ENCODE data around the gene RHEBL1. TPM values are rescaled to one million over a fixed set of nuclear protein-coding genes. Genes with fewer than 3 reads are reported as not detected.
"Not testable (repeated sequence)": the region's sequence is repeated elsewhere in the genome, so short reads cannot be mapped to it uniquely, and the experiment has no call there.

RHEBL1 gene
- polyA plus RNA-seq, 3 donors = 1.6 to 2.2 (median 2.1) TPM

- no peak for DNase-seq (ENCODE audit: extremely low read depth in 1 of 11, low read depth in 9 of 11, low spot score in 4 of 11)
Measured at GRCh38 chr12:49092086-49092815, 22.5 kb upstream of the RHEBL1 start.

DNA sequence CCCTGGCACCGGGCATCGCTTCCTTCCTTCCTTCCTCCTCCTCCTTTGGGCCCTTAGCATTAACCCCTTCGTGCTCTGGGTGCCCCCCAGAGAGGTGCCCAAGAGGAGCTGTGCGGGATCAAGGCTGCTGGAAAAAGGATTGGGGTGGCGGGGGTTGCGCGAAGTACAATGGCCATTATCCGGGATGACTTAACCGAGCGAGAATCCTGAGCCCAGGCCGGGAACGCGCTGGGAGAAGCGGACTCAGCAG, 22.0 kb upstream of the RHEBL1 start:
- DNase-seq (ENCODE audit: extremely low read depth in 1 of 11, low read depth in 9 of 11, low spot score in 4 of 11) = no peak

- no peak for DNase-seq (ENCODE audit: extremely low read depth in 1 of 11, low read depth in 9 of 11, low spot score in 4 of 11)
Measured at GRCh38 chr12:49091056-49091835, 21.5 kb upstream of the RHEBL1 start.

GRCh38 chr12:49089821-49090773, 20.3 kb upstream of the RHEBL1 start:
- no peak for DNase-seq (ENCODE audit: extremely low read depth in 1 of 11, low read depth in 9 of 11, low spot score in 4 of 11)

DNA sequence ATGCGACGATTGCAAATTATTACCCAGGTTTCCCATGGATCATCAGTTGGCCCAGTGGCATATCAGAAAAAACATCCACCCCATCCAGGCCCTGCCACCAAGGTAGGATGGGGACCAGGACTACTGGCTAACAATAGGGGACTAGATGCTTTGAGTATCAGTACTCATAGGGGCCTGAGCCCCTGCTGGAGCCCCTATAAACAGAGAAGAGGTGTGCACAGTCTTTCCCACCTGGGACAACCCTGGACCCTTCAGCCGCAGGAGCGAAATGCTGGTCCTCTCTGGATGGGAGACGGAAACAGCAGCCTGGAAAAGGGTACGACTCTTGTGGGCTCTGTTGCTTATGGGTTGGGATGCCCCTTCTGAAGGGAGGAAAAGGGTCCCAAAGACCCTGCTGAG, 19.2 kb upstream of the RHEBL1 start:
- no peak for DNase-seq (ENCODE audit: extremely low read depth in 1 of 11, low read depth in 9 of 11, low spot score in 4 of 11)

DNA sequence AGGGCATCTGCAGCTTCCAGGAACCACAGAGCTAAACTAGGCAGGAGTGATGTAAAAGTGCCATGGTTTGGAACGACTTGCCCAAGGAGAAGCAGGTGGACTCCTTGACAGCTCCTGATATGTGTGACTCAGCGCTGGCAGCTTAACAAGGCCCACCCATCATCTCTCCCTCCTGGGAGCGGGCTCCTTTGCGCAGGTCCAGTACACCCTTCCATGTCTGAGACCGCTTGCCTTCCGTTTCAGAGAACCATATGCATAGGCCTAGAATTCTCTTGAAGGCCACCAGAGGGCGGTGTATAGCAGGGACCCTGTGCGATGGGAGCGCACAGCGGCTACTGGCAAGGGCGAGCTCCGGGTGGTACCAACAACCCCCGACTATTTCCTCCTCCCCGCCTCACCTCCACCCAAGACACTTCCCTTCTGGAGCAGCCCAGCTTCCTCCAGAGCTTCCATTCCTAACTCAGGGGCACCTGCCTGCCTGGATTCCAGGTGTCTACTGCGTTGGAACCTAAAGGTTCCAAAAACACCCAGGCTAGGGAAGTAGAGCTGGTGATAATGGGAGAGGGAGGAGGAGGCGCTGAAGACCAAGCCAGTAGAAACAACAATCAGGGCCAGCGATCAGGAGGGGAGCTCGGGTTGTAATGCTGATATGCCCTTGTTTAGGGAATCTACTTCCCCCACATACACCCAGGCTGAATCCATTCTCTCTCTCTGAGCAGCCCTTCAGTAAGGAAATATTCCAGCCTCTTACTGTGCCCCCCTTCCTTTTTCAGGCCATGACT, 18.6 kb upstream of the RHEBL1 start:
- DNase-seq (ENCODE audit: extremely low read depth in 1 of 11, low read depth in 9 of 11, low spot score in 4 of 11) = peak in 5 of 11 donors; percentile 67 to 84 (median 74)

- DNase-seq (ENCODE audit: extremely low read depth in 1 of 11, low read depth in 9 of 11, low spot score in 4 of 11) = no peak
Measured at GRCh38 chr12:49086116-49086515, 16.3 kb upstream of the RHEBL1 start.

GRCh38 chr12:49084438-49084837, 14.7 kb upstream of the RHEBL1 start:
- DNase-seq (ENCODE audit: extremely low read depth in 1 of 11, low read depth in 9 of 11, low spot score in 4 of 11) = no peak

DNA sequence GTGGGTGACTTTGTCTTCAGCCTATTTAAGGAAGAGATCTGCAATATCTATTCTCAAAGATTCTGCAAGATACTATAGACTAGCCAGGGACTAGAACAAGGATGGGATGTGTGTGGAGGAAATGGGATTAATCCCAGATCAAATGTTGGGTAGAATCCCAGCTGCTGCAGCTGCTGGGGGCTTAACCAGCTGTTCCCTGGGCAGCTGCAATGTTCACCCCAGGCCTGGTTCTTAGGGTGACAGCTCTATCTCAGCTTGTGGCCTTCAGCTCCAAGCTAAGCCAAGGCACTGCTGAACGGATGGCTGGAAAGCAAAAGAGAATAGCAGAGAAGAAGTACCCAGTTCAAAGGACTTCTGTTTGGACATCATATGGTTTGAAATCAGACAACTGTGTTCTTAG, 10.0 kb upstream of the RHEBL1 start:
- no peak for DNase-seq (ENCODE audit: extremely low read depth in 1 of 11, low read depth in 9 of 11, low spot score in 4 of 11)

GRCh38 chr12:49070971-49071370, 1.2 kb upstream of the RHEBL1 start:
- no peak for DNase-seq (ENCODE audit: extremely low read depth in 1 of 11, low read depth in 9 of 11, low spot score in 4 of 11)

GRCh38 chr12:49068879-49069506, 786 bp downstream of the RHEBL1 start:
- DNase-seq (ENCODE audit: extremely low read depth in 1 of 11, low read depth in 9 of 11, low spot score in 4 of 11) = no peak

- DNase-seq (ENCODE audit: extremely low read depth in 1 of 11, low read depth in 9 of 11, low spot score in 4 of 11) = no peak
Measured at GRCh38 chr12:49066120-49066519, 3.7 kb downstream of the RHEBL1 start.

- no peak for DNase-seq (ENCODE audit: extremely low read depth in 1 of 11, low read depth in 9 of 11, low spot score in 4 of 11)
Measured at GRCh38 chr12:49064767-49065152, 5.0 kb downstream of the RHEBL1 start.

DNA sequence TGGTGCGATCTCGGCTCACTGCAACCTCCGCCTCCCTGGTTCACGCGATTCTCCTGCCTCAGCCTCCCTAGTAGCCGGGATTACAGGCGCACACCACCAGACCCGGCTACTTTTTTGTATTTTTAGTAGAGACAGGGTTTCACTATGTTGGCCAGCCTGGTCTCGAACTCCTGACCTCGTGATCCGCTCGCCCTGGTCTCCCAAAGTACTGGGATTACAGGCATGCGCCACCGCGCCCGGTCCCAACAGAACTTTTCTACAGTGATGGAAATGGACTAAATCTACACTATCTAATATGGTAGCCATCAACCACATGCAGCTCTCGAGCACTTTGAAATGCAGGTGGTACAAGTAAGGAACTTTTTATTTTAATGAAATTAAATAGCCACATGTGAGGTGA, 7.9 kb downstream of the RHEBL1 start:
- DNase-seq (ENCODE audit: extremely low read depth in 1 of 11, low read depth in 9 of 11, low spot score in 4 of 11) = not testable (repeated sequence)

DNA sequence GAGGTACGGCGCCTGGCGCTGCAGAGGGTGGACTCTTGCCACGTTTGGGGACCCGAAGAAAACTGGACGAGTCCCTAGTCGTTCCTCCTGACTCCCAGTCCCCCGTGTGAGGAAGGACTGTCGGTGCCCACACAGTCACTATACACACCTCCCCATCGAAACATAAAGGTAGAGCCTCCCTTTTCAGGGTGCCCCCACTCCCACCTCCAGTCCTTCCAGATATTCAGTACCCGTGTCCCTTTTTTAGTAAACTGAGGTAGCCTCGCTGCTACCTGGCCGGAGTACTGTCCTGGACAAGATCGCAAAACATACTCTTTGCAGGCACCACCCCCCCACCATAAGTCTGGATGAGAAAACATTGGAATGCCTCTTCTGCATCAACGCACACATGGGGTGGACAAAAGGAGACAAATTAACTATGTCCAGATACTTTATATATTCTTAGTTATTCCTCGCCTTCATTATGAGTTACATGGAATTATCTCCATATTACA, 8.6 kb downstream of the RHEBL1 start:
- no peak for DNase-seq (ENCODE audit: extremely low read depth in 1 of 11, low read depth in 9 of 11, low spot score in 4 of 11)

- peak; percentile 89 to 95 (median 93) for DNase-seq (ENCODE audit: extremely low read depth in 1 of 11, low read depth in 9 of 11, low spot score in 4 of 11)
Measured at GRCh38 chr12:49060237-49061156, 9.3 kb downstream of the RHEBL1 start, which contains the start of gene KMT2D. KMT2D (minus strand) TSS chr12:49060794; CDS start chr12:49055324, 5,470 bp downstream.

All from renal cortex interstitium (tissue), 11 donors.